GM12874 (cell line): ENCODE results near the gene AKT1S1.

Source experiments
- CTCF ChIP-seq: IDR thresholded peaks from 2 replicates; pipeline ENCODE4 v1.5.1; 2011; ENCODE audit warnings: low read depth, mild to moderate bottlenecking, control low read depth, low read length, moderate library complexity; ENCODE audit not compliant: insufficient read depth

AKT1S1 gene

GRCh38 chr19:49883094-49883493 lies 5.9 kb upstream of the AKT1S1 start:
- TF ChIP-seq CTCF: no peak

- no peak for TF ChIP-seq CTCF
These were observed 5.5 kb upstream of the AKT1S1 start for GRCh38 chr19:49882643-49883042.

GRCh38 chr19:49881672-49882394 lies 4.7 kb upstream of the AKT1S1 start:
- no peak for TF ChIP-seq CTCF

GRCh38 chr19:49881186-49881585 lies 4.0 kb upstream of the AKT1S1 start:
- TF ChIP-seq CTCF: no peak

- no peak for TF ChIP-seq CTCF
These were observed 3.2 kb upstream of the AKT1S1 start for GRCh38 chr19:49880162-49880869.

- no peak for TF ChIP-seq CTCF
These were observed 2.2 kb upstream of the AKT1S1 start for GRCh38 chr19:49879243-49879963.

- no peak for TF ChIP-seq CTCF
These were observed 1.6 kb upstream of the AKT1S1 start for GRCh38 chr19:49878744-49879070.
